Neural cell (in vitro differentiated cells): ENCODE data around the gene ENTPD8. TPM values are rescaled to one million over a fixed set of nuclear protein-coding genes. Genes with fewer than 3 reads are reported as not detected.

Experiments
- H2AFZ ChIP-seq: fragments of 200-600, 300-800 bp; sonication (generic), shearing (Covaris generic); 2 replicates; pipeline ENCODE4 v1.6.0; 2014; ENCODE audit warnings: low read depth, mild to moderate bottlenecking, antibody characterized with exemption, low read length, moderate library complexity
- H3F3A ChIP-seq: fragments of 200-600 bp; shearing (Covaris generic); 2 replicates; pipeline ENCODE4 v1.6.1; 2016; ENCODE audit warnings: mild to moderate bottlenecking, moderate library complexity, mixed read lengths, antibody characterized with exemption, low read length; ENCODE audit not compliant: insufficient read depth, poor library complexity, severe bottlenecking
- H3K27ac ChIP-seq: fragments of 200-600, 300-800 bp; sonication (generic), shearing (Covaris generic); 2 replicates; pipeline ENCODE4 v1.5.1; 2014; ENCODE audit warnings: mild to moderate bottlenecking, low read length, moderate library complexity
- H3K27me3 ChIP-seq: fragments of 300-800, 200-600 bp; sonication (generic), shearing (Covaris generic); 2 replicates; pipeline ENCODE4 v1.6.0; 2014; ENCODE audit warnings: mild to moderate bottlenecking, low read depth, low read length, moderate library complexity; ENCODE audit not compliant: insufficient read depth
- H3K36me3 ChIP-seq: fragments of 300-800, 200-600 bp; sonication (generic), shearing (Covaris generic); 2 replicates; pipeline ENCODE4 v1.5.1; 2014; ENCODE audit warnings: mild to moderate bottlenecking, antibody characterized with exemption, low read length, moderate library complexity; ENCODE audit not compliant: insufficient read depth
- H3K4me2 ChIP-seq: fragments of 300-800, 200-600 bp; sonication (generic), shearing (Covaris generic); 2 replicates; pipeline ENCODE4 v1.6.0; 2014; ENCODE audit warnings: mild to moderate bottlenecking, low read length
- H3K4me3 ChIP-seq: fragments of 300-800, 200-600 bp; sonication (generic), shearing (Covaris generic); 2 replicates; pipeline ENCODE4 v1.5.1; 2014; ENCODE audit warnings: mild to moderate bottlenecking, low read length, moderate library complexity
- H3K79me2 ChIP-seq: fragments of 200-600 bp; shearing (Covaris generic); replicated peaks from 2 replicates; pipeline ENCODE4 v1.6.0; 2014; ENCODE audit warnings: mild to moderate bottlenecking, low read length, moderate library complexity; ENCODE audit not compliant: insufficient read depth
- H3K9ac ChIP-seq: fragments of 300-800, 200-600 bp; sonication (generic), shearing (Covaris generic); 2 replicates; pipeline ENCODE4 v1.6.1; 2016; ENCODE audit warnings: mild to moderate bottlenecking, low read length, mixed read lengths
- H3K9me2 ChIP-seq: fragments of 200-600 bp; shearing (Covaris generic); 2 replicates; pipeline ENCODE4 v1.6.1; 2016; ENCODE audit warnings: mild to moderate bottlenecking, low read length, mixed read lengths; ENCODE audit not compliant: insufficient read depth
- H3K9me3 ChIP-seq: fragments of 200-600, 300-800 bp; sonication (generic), shearing (Covaris generic); 2 replicates; pipeline ENCODE4 v1.6.1; 2016; ENCODE audit warnings: mild to moderate bottlenecking, mixed run types, low read length, moderate library complexity, mixed read lengths
- H4K20me1 ChIP-seq: fragments of 200-600 bp; shearing (Covaris generic); 2 replicates; pipeline ENCODE4 v1.6.1; 2016; ENCODE audit warnings: mild to moderate bottlenecking, mixed run types; ENCODE audit not compliant: insufficient read depth
- CTCF ChIP-seq: fragments of 450-650 bp; IDR thresholded peaks from 2 replicates; pipeline ENCODE4 v1.5.1; 2014; ENCODE audit warnings: antibody characterized with exemption, mild to moderate bottlenecking, moderate library complexity; ENCODE audit not compliant: poor library complexity, severe bottlenecking
- EP300 ChIP-seq: fragments of 450-650 bp; conservative IDR thresholded peaks from 2 replicates; pipeline ENCODE4 v1.6.1; 2014; ENCODE audit warnings: antibody characterized with exemption, mild to moderate bottlenecking, moderate library complexity; ENCODE audit not compliant: poor library complexity, severe bottlenecking
- EZH2 ChIP-seq: fragments of 200-600, 300-800 bp; shearing (Covaris generic), sonication (generic); IDR thresholded peaks from 2 replicates; pipeline ENCODE4 v1.6.1; 2014; ENCODE audit warnings: antibody characterized with exemption, low read length, borderline replicate concordance, mild to moderate bottlenecking; ENCODE audit not compliant: insufficient read depth, poor library complexity, severe bottlenecking
- MXI1 ChIP-seq: fragments of 450-650 bp; conservative IDR thresholded peaks from 2 replicates; pipeline ENCODE4 v1.6.1; 2014; ENCODE audit warnings: antibody characterized with exemption, mild to moderate bottlenecking; ENCODE audit not compliant: poor library complexity, severe bottlenecking
- POLR2AphosphoS5 ChIP-seq: IDR thresholded peaks from 2 replicates; pipeline ENCODE4 v1.6.1; 2012
- RAD21 ChIP-seq: fragments of 450-650 bp; conservative IDR thresholded peaks from 2 replicates; pipeline ENCODE4 v1.6.1; 2014; ENCODE audit warnings: antibody characterized with exemption, mild to moderate bottlenecking, moderate library complexity
- REST ChIP-seq: IDR thresholded peaks from 2 replicates; pipeline ENCODE4 v1.6.1; 2012; ENCODE audit warnings: borderline replicate concordance
- SMC3 ChIP-seq: fragments of 450-650 bp; conservative IDR thresholded peaks from 2 replicates; pipeline ENCODE4 v1.6.1; 2014; ENCODE audit warnings: antibody characterized with exemption, mild to moderate bottlenecking, moderate library complexity; ENCODE audit not compliant: poor library complexity
- TAF1 ChIP-seq: IDR thresholded peaks from 2 replicates; pipeline ENCODE4 v1.6.1; 2012; ENCODE audit warnings: low read depth
- polyA plus RNA-seq: library from polyadenylated mRNA; depleted of rRNA; stranded (reverse); fragments of >200 nt; gene quantifications from 2 replicates; pipeline ENCODE4 v1.2.3, GENCODE V29; 2014

ENTPD8 gene
- polyA plus RNA-seq, 1 donor from 2014 or later = not detected

DNA sequence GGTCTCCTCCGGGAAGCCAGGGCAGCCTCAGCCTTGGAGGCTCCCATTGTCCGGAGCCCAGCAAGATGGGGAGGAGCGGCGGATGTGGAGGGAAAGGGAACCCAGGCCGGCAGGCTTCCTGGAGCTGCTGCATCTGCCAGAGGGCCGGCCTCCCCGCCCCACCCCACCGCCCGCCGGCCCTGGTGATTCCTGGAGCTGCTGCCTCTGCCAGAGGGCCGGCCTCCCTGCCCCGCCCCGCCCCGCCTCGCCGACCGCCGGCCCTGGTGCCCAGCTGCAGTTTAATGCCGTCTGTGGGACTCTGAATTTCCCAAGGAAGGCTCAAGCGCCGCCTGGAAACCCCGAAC is 49.8 kb downstream of the ENTPD8 start:
- no peaks in the 10 kb centered on the region for H3K36me3 ChIP-seq
- no peak overlapping the region for H2AFZ ChIP-seq
- TF ChIP-seq TAF1 (no peak), REST (no peak), EP300 (no peak), POLR2AphosphoS5 (no peak), SMC3 (no peak), RAD21 (no peak), MXI1 (no peak), EZH2 (no peak), CTCF (no peak)

GRCh38 chr9:137390553-137391410 is 50.4 kb downstream of the ENTPD8 start:
- no peak overlapping the region for H3K4me2 ChIP-seq
- H4K20me1 ChIP-seq = no peaks in the 10 kb centered on the region
- no peaks in the 10 kb centered on the region for H3K79me2 ChIP-seq
- H3K9me3 ChIP-seq = no peaks in the 10 kb centered on the region
- H3K9ac ChIP-seq = no peak overlapping the region
- no peaks in the 10 kb centered on the region for H3K9me2 ChIP-seq
- no peak overlapping the region for H3K4me3 ChIP-seq
- no peaks in the 10 kb centered on the region for H3K36me3 ChIP-seq
- H2AFZ ChIP-seq = no peak overlapping the region
- H3F3A ChIP-seq = no peaks in the 10 kb centered on the region
- TF ChIP-seq CTCF (no peak), RAD21 (no peak), MXI1 (no peak), POLR2AphosphoS5 (no peak), REST (no peak), EP300 (no peak), EZH2 (no peak), TAF1 (no peak), SMC3 (no peak)
- H3K27ac ChIP-seq = no peak overlapping the region
- no peaks in the 10 kb centered on the region for H3K27me3 ChIP-seq

More for the DNA sequence above, 49.8 kb downstream of the ENTPD8 start:
- Histone ChIP-seq H4K20me1 (no peaks in the 10 kb centered on the region), H3F3A (no peaks in the 10 kb centered on the region), H3K9me3 (no peaks in the 10 kb centered on the region), H3K4me2 (no peak overlapping the region), H3K4me3 (no peak overlapping the region), H3K27me3 (no peaks in the 10 kb centered on the region), H3K27ac (no peak overlapping the region), H3K79me2 (no peaks in the 10 kb centered on the region), H3K9ac (no peak overlapping the region), H3K9me2 (no peaks in the 10 kb centered on the region)
